Measurements from ENCODE around the gene RNASEH2A. TPM values are rescaled to one million over a fixed set of nuclear protein-coding genes. Genes with fewer than 3 reads are reported as not detected.

RNASEH2A gene
- total RNA-seq, 1 donor from 2014 or later, result 3.4 TPM

GRCh38 chr19:12778017-12778904 is 28.1 kb upstream of the RNASEH2A start:
- Histone ChIP-seq H3K9me3 (no peaks in the 10 kb centered on the region), H3K36me3 (no peaks in the 10 kb centered on the region), H3K27ac (peak overlapping the region; percentile 93 to 96), H3K4me1 (peaks cover 24 to 48% of the 10 kb centered on the region in 2 donors), H3K4me3 (peak overlapping the region; percentile 68 to 70), H3K27me3 (no peaks in the 10 kb centered on the region)
- TF ChIP-seq, protein P1, sequence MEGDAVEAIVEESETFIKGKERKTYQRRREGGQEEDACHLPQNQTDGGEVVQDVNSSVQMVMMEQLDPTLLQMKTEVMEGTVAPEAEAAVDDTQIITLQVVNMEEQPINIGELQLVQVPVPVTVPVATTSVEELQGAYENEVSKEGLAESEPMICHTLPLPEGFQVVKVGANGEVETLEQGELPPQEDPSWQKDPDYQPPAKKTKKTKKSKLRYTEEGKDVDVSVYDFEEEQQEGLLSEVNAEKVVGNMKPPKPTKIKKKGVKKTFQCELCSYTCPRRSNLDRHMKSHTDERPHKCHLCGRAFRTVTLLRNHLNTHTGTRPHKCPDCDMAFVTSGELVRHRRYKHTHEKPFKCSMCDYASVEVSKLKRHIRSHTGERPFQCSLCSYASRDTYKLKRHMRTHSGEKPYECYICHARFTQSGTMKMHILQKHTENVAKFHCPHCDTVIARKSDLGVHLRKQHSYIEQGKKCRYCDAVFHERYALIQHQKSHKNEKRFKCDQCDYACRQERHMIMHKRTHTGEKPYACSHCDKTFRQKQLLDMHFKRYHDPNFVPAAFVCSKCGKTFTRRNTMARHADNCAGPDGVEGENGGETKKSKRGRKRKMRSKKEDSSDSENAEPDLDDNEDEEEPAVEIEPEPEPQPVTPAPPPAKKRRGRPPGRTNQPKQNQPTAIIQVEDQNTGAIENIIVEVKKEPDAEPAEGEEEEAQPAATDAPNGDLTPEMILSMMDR (IDR thresholded peaks at IDR 0.05), result no peak
- intact Hi-C loops (cut with DNase I), result loop anchor here (5.0 kb wide), 2 partner anchors 374 to 1589 kb away; partner anchors contain the start of genes IER2 and STX10
- peak in 1 of 2 donors; percentile 86 for DNase-seq (ENCODE audit: low spot score in 2 of 2)

DNA sequence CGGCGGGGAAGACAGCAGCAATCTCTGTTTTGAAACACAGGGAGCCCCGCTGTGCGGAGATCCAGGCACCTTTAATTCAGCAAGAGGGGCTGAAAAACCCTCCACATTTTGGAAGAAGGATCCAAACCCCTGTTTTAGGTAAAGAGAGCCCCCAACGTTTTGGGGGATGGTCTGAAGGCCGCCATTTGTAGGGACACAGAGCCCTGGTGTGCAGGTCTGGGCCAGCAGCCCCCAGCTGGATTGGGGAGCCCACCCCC is 27.6 kb upstream of the RNASEH2A start:
- TF ChIP-seq, protein P1 (IDR thresholded peaks at IDR 0.05), result no peak
- Histone ChIP-seq H3K4me1 (peaks cover 30 to 51% of the 10 kb centered on the region in 2 donors), H3K4me3 (peak overlapping the region; percentile 68 to 70), H3K36me3 (no peaks in the 10 kb centered on the region), H3K9me3 (no peaks in the 10 kb centered on the region), H3K27me3 (no peaks in the 10 kb centered on the region), H3K27ac (peak overlapping the region; percentile 93 to 96)
- intact Hi-C loops (cut with DNase I), result loop anchor here (1.0 to 5.0 kb wide), 3 partner anchors 12 to 1588 kb away; partner anchors contain the start of genes IER2, JUNB and STX10
- no peak for DNase-seq (ENCODE audit: low spot score in 2 of 2)

- peak overlapping the region; percentile 93 to 96 for H3K27ac ChIP-seq
- H3K36me3 ChIP-seq, result no peaks in the 10 kb centered on the region
- TF ChIP-seq, protein P1 (IDR thresholded peaks at IDR 0.05), result no peak
- intact Hi-C loops (cut with DNase I), result loop anchor here (1.0 to 5.0 kb wide), 3 partner anchors 12 to 1588 kb away; partner anchors contain the start of genes IER2, JUNB and STX10
- peak; percentile 43 to 82 for DNase-seq (ENCODE audit: low spot score in 2 of 2)
- H3K27me3 ChIP-seq, result no peaks in the 10 kb centered on the region
- H3K4me1 ChIP-seq, result peaks cover 34 to 50% of the 10 kb centered on the region in 2 donors
- H3K4me3 ChIP-seq, result peak overlapping the region in 1 of 2 donors; percentile 70
- H3K9me3 ChIP-seq, result no peaks in the 10 kb centered on the region
Observed at GRCh38 chr19:12779162-12779993, 27.0 kb upstream of the RNASEH2A start.

GRCh38 chr19:12782174-12782423 is 24.3 kb upstream of the RNASEH2A start:
- intact Hi-C loops (cut with DNase I), result loop anchor here (10.0 kb wide), 1 partner anchor 1247 kb away; the partner anchor contains the start of gene CNN1
- DNase-seq (ENCODE audit: low spot score in 2 of 2), result no peak
- peaks cover 43 to 66% of the 10 kb centered on the region in 2 donors for H3K4me1 ChIP-seq

More at GRCh38 chr19:12782174-12782423, 24.3 kb upstream of the RNASEH2A start:
- H3K36me3 ChIP-seq, result no peaks in the 10 kb centered on the region
- H3K27ac ChIP-seq, result peak overlapping the region; percentile 95 to 96
- TF ChIP-seq, protein P1 (IDR thresholded peaks at IDR 0.05), result no peak
- H3K4me3 ChIP-seq, result peak overlapping the region; percentile 58 to 65
- H3K9me3 ChIP-seq, result no peaks in the 10 kb centered on the region
- H3K27me3 ChIP-seq, result no peaks in the 10 kb centered on the region
